ENCODE results near the gene RPLP1.

RPLP1 gene

GRCh38 chr15:69462493-69463181 lies 10.0 kb downstream of the RPLP1 start (continued):
- TF ChIP-seq SP3 (tag by site-specific recombination; IDR thresholded peaks at IDR 0.05) (peak; percentile 80), PRDM4 (tag by site-specific recombination; IDR thresholded peaks at IDR 0.05) (no peak), FEZF1 (tag by site-specific recombination; IDR thresholded peaks at IDR 0.05) (no peak), KLF1 (tag by site-specific recombination; IDR thresholded peaks at IDR 0.05) (peak; percentile 51), ZNF621 (tag by site-specific recombination; IDR thresholded peaks at IDR 0.05) (no peak), ZBTB21 (tag by site-specific recombination; IDR thresholded peaks at IDR 0.05) (no peak; the same call in 1 of the 2 replicates), ZNF626 (tag by site-specific recombination; IDR thresholded peaks at IDR 0.05) (no peak), ZNF24 (tag by site-specific recombination; IDR thresholded peaks at IDR 0.05) (0 out of 2 replicates have a peak, but pooled peaks have one; percentile 49), GLIS2 (tag by site-specific recombination; IDR thresholded peaks at IDR 0.05) (peak; percentile 80), HOXD13 (CRISPR knock-in tag; IDR thresholded peaks at IDR 0.05; ENCODE audit: borderline replicate concordance) (no peak), ZNF561 (tag by site-specific recombination; IDR thresholded peaks at IDR 0.05; ENCODE audit: borderline replicate concordance) (no peak), ZNF692 (tag by site-specific recombination; IDR thresholded peaks at IDR 0.05) (peak; percentile 76), ZSCAN23 (tag by site-specific recombination; IDR thresholded peaks at IDR 0.05) (no peak), KLF16 (tag by site-specific recombination; IDR thresholded peaks at IDR 0.05) (peak; percentile 57; the same call in 1 of the 2 replicates), HIC1 (tag by site-specific recombination; IDR thresholded peaks at IDR 0.05) (no peak; the same call in none of the 2 replicates), ZNF639 (tag by site-specific recombination; IDR thresholded peaks at IDR 0.05) (peak; percentile 16; the same call in 1 of the 2 replicates), ZNF548 (tag by site-specific recombination; IDR thresholded peaks at IDR 0.05) (no peak), IKZF3 (tag by site-specific recombination; IDR thresholded peaks at IDR 0.05) (peak; percentile 62), ZNF211 (tag by site-specific recombination; IDR thresholded peaks at IDR 0.05; ENCODE audit: low read depth) (no peak), GLI4 (tag by site-specific recombination; IDR thresholded peaks at IDR 0.05) (peak; percentile 44; the same call in 1 of the 2 replicates), INSM2 (tag by site-specific recombination; IDR thresholded peaks at IDR 0.05) (peak; percentile 88), ZNF600 (tag by site-specific recombination; IDR thresholded peaks at IDR 0.05) (no peak), ZBTB17 (tag by site-specific recombination; IDR thresholded peaks at IDR 0.05) (peak; percentile 86), ZNF112 (tag by site-specific recombination; IDR thresholded peaks at IDR 0.05) (no peak), ZNF660 (tag by site-specific recombination; IDR thresholded peaks at IDR 0.05) (peak; percentile 74; the same call in 1 of the 2 replicates), KLF10 (tag by site-specific recombination; IDR thresholded peaks at IDR 0.05) (0 out of 2 replicates have a peak, but pooled peaks have one; percentile 44), MEIS1 (CRISPR knock-in tag; IDR thresholded peaks at IDR 0.05; ENCODE audit: borderline replicate concordance) (no peak), ZNF792 (tag by site-specific recombination; IDR thresholded peaks at IDR 0.05) (0 out of 2 replicates have a peak, but pooled peaks have one; percentile 22), OSR2 (tag by site-specific recombination; IDR thresholded peaks at IDR 0.05) (no peak), KLF17 (tag by site-specific recombination; IDR thresholded peaks at IDR 0.05) (0 out of 2 replicates have a peak, but pooled peaks have one; percentile 73), MYNN (tag by site-specific recombination; IDR thresholded peaks at IDR 0.05; ENCODE audit: borderline replicate concordance) (no peak)

Data from HEK293 (cell line).